Measurements from ENCODE around the gene HEBP2.
A peak's percentile ranks its signal among the peaks of the same experiment; 100 is the strongest.

Gene HEBP2

GRCh38 chr6:138397128-138398122 lies 6.6 kb upstream of the HEBP2 start:
- no peak for DNase-seq

GRCh38 chr6:138400326-138400725 lies 3.7 kb upstream of the HEBP2 start:
- no peak for DNase-seq

GRCh38 chr6:138401960-138402837 lies 1.8 kb upstream of the HEBP2 start:
- DNase-seq = no peak

GRCh38 chr6:138402838-138403187 lies 1.2 kb upstream of the HEBP2 start:
- no peak for DNase-seq

GRCh38 chr6:138403324-138403800 lies 661 bp upstream of the HEBP2 start:
- DNase-seq = peak; percentile 36

GRCh38 chr6:138404666-138405337 lies 779 bp downstream of the HEBP2 start:
- no peak for DNase-seq

GRCh38 chr6:138405816-138406413 lies 1.9 kb downstream of the HEBP2 start:
- no peak for DNase-seq

- peak; percentile 40 for DNase-seq
Observed at GRCh38 chr6:138406443-138406842, 2.4 kb downstream of the HEBP2 start.

GRCh38 chr6:138410048-138410735 lies 6.2 kb downstream of the HEBP2 start:
- DNase-seq = no peak

- peak; percentile 76 for DNase-seq
Observed at GRCh38 chr6:138410972-138411880, 7.2 kb downstream of the HEBP2 start.

GRCh38 chr6:138415125-138415524 lies 11.1 kb downstream of the HEBP2 start:
- no peak for DNase-seq

- DNase-seq = no peak
Observed at GRCh38 chr6:138416206-138416605, 12.2 kb downstream of the HEBP2 start.

GRCh38 chr6:138417493-138418117 lies 13.6 kb downstream of the HEBP2 start:
- no peak for DNase-seq

- no peak for DNase-seq
Observed at GRCh38 chr6:138418118-138418742, 14.2 kb downstream of the HEBP2 start.

GRCh38 chr6:138419766-138420165 lies 15.7 kb downstream of the HEBP2 start:
- DNase-seq = no peak

- no peak for DNase-seq
Observed at GRCh38 chr6:138420356-138420755, 16.3 kb downstream of the HEBP2 start.

GRCh38 chr6:138421089-138421488 lies 17.1 kb downstream of the HEBP2 start:
- no peak for DNase-seq

- DNase-seq = no peak
Observed at GRCh38 chr6:138421608-138422007, 17.6 kb downstream of the HEBP2 start.

GRCh38 chr6:138422861-138423260 lies 18.8 kb downstream of the HEBP2 start:
- DNase-seq = no peak

Measured in activated CD4-positive, alpha-beta T cell treated with anti-CD3 and anti-CD28 coated beads, Interleukin-10, Interleukin-2, amounts not matched to agents 100 ng/mL and 50 ng/mL, durations not matched to agents 16 hours and 8 hours (primary cell).